Keratinocyte (primary cell): ENCODE results near the gene PARD6B. TPM values are rescaled to one million over a fixed set of nuclear protein-coding genes. Genes with fewer than 3 reads are reported as not detected.

Experiments
- DNase-seq: peaks from one replicate; pipeline ENCODE4 v3.0.0-alpha.2; 2011; ENCODE audit warnings: low read depth, missing footprints, low spot score
- FAIRE-seq: peaks from 2 replicates; lab custom pipeline; 2011; peaks lifted over from hg19 to GRCh38; lab: Jason Lieb, UNC
- H2AFZ ChIP-seq: 2 replicates; pipeline ENCODE4 v1.6.0; 2012; ENCODE audit warnings: low read length, control low read depth, inconsistent platforms; ENCODE audit not compliant: control insufficient read depth
- H3K27ac ChIP-seq: 2 replicates; pipeline ENCODE4 v1.5.1; 2011; ENCODE audit warnings: low read length; ENCODE audit not compliant: control insufficient read depth, insufficient read depth
- H3K27me3 ChIP-seq: 3 replicates; pipeline ENCODE4 v1.6.0; 2011; ENCODE audit warnings: low read length; ENCODE audit not compliant: control insufficient read depth, insufficient read depth; ENCODE audit errors: extremely low read depth
- H3K36me3 ChIP-seq, 2 experiments: 2 replicates in 1 of 2; 3 replicates in 1 of 2; pipeline ENCODE4 v1.5.1; 2011; ENCODE audit warnings: low read length in 2 of 2, mild to moderate bottlenecking in 1 of 2; ENCODE audit not compliant: control insufficient read depth in 2 of 2, insufficient read depth in 2 of 2; ENCODE audit errors: extremely low read depth in 1 of 2
- H3K4me1 ChIP-seq: 3 replicates; pipeline ENCODE4 v1.5.1; 2011; ENCODE audit warnings: low read length; ENCODE audit not compliant: control insufficient read depth, insufficient read depth; ENCODE audit errors: extremely low read depth
- H3K4me2 ChIP-seq: 3 replicates; pipeline ENCODE4 v1.6.0; 2011; ENCODE audit warnings: low read depth, low read length; ENCODE audit not compliant: control insufficient read depth, insufficient read depth; ENCODE audit errors: extremely low read depth
- H3K4me3 ChIP-seq, 3 experiments: fragments of 200-600 bp in 1 of 3; sonication (generic) in 1 of 3; 2 replicates in 2 of 3; 3 replicates in 1 of 3; pipeline ENCODE4 v1.5.1; 2011 to 2016; ENCODE audit warnings: low read length in 3 of 3, mild to moderate bottlenecking in 3 of 3, control low read depth in 2 of 3, inconsistent platforms in 1 of 3, low read depth in 1 of 3, mixed read lengths in 1 of 3, mixed run types in 1 of 3, moderate library complexity in 1 of 3; ENCODE audit not compliant: control insufficient read depth in 2 of 3, insufficient read depth in 2 of 3; ENCODE audit errors: extremely low read depth in 1 of 3
- H3K79me2 ChIP-seq: 2 replicates; pipeline ENCODE4 v1.6.0; 2012; ENCODE audit warnings: low read length; ENCODE audit not compliant: control insufficient read depth, insufficient read depth
- H3K9ac ChIP-seq: 3 replicates; pipeline ENCODE4 v1.6.0; 2011; ENCODE audit warnings: low read length; ENCODE audit not compliant: control insufficient read depth, insufficient read depth; ENCODE audit errors: extremely low read depth
- H3K9me1 ChIP-seq: 3 replicates; pipeline ENCODE4 v1.6.0; 2011; ENCODE audit warnings: low read length; ENCODE audit not compliant: control insufficient read depth, insufficient read depth; ENCODE audit errors: extremely low read depth
- H3K9me3 ChIP-seq: 2 replicates; pipeline ENCODE4 v1.5.1; 2012; ENCODE audit warnings: low read depth, low read length; ENCODE audit not compliant: control insufficient read depth
- H4K20me1 ChIP-seq: 3 replicates; pipeline ENCODE4 v1.6.0; 2011; ENCODE audit warnings: low read length; ENCODE audit not compliant: control insufficient read depth, insufficient read depth; ENCODE audit errors: extremely low read depth
- CTCF ChIP-seq, 3 experiments: IDR thresholded peaks in 1 of 3; conservative IDR thresholded peaks in 1 of 3; optimal IDR thresholded peaks in 1 of 3; 2 replicates in 2 of 3; 3 replicates in 1 of 3; pipeline versions ENCODE3 to v1.5.1; 2011; ENCODE audit warnings: low read length in 3 of 3, mild to moderate bottlenecking in 3 of 3, moderate library complexity in 2 of 3, control low read depth in 1 of 3, inconsistent platforms in 1 of 3; ENCODE audit not compliant: insufficient read depth in 2 of 3; ENCODE audit errors: extremely low read depth in 1 of 3
- EZH2 ChIP-seq: IDR thresholded peaks from one replicate; pipeline ENCODE4 v1.6.1; 2012; ENCODE audit warnings: inconsistent platforms, mild to moderate bottlenecking, low read length, moderate library complexity
- dilution Hi-C: fragments of 300-500 bp; cut with MboI; formaldehyde crosslinking; loops from one replicate; pipeline ENCODE4 v1.7.0; 2020; ENCODE audit warnings: low sequenced_read_pairs; ENCODE audit not compliant: extremely low pct_ligation_motif_present
- polyA plus RNA-seq, 5 experiments: library from polyadenylated mRNA; depleted of rRNA in 3 of 5; stranded (reverse) in 3 of 5; stranded (forward) in 1 of 5; unstranded in 1 of 5; fragments of >200 nt; gene quantifications; 1 replicate in 1 of 5; 2 replicates in 3 of 5; 3 replicates in 1 of 5; pipeline versions ENCODE4 v1.2.1 to v1.2.3, GENCODE V29; 2011 to 2012; ENCODE audit warnings: missing spikeins in 2 of 5, low read depth in 1 of 5, low replicate concordance in 1 of 5

PARD6B gene
- polyA plus RNA-seq, 1 donor (not counting 4 experiments of a cell fraction or from before 2014, with no cell fraction given): 2.0 TPM

DNA sequence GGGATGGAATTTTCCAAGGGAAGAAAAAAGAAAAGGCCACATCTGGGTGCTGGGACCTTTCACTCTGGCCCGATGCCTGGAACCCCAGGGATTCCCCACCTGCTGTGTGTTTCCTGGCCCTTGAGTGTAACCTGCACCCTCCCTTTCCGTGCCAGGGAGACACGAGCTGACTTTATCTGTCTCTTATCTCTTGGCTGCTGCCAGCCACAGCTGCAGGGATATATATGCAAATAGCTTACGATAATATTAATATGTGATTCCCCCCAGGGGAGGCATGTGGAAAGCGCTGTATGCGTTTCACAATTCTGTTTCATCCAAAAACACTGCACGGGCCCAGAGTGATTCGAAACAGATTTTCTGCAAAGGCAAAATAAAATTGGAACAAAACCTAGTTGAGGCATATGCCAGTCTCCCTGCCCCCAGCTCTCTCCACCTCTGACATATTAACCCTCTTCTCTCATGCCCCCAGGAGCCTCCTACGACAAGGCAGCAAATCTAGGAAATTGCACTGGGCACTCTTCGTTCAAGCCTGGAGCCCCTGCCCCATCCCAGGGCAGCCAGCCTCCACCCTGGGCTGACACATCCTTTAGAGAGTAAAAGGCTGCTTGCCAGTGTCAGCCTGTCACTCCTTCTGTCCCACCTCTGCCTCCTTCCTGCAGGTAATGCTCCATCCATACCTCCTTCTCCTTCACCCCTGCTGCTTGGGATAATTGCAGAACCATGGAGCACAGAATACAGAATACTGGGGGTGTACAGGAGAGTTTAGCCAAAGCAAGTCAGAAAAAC, 41.3 kb upstream of the PARD6B start:
- no peak overlapping the region for H3K4me3 ChIP-seq
- H2AFZ ChIP-seq: no peak overlapping the region
- no peaks in the 10 kb centered on the region for H3K9me1 ChIP-seq
- no peaks in the 10 kb centered on the region for H4K20me1 ChIP-seq
- no peaks in the 10 kb centered on the region for H3K79me2 ChIP-seq
- no peak overlapping the region for H3K9ac ChIP-seq
- H3K4me1 ChIP-seq: peaks cover 17% of the 10 kb centered on the region
- no peak overlapping the region for H3K27ac ChIP-seq
- no peaks in the 10 kb centered on the region for H3K9me3 ChIP-seq
- TF ChIP-seq CTCF (optimal IDR thresholded peaks at IDR 0.05 in 1 of 3, IDR thresholded peaks at IDR 0.05 in 1 of 3, conservative IDR thresholded peaks at IDR 0.05 in 1 of 3; ENCODE audit: extremely low read depth in 1 of 3, insufficient read depth in 2 of 3, low read length in 3 of 3) (no peak), EZH2 (no peak)
- no peak for FAIRE-seq
- peaks cover 16% of the 10 kb centered on the region for H3K27me3 ChIP-seq
- dilution Hi-C loops: no loop called here
- no peak overlapping the region for H3K4me2 ChIP-seq
- H3K36me3 ChIP-seq: no peaks in the 10 kb centered on the region
- no peak for DNase-seq

DNA sequence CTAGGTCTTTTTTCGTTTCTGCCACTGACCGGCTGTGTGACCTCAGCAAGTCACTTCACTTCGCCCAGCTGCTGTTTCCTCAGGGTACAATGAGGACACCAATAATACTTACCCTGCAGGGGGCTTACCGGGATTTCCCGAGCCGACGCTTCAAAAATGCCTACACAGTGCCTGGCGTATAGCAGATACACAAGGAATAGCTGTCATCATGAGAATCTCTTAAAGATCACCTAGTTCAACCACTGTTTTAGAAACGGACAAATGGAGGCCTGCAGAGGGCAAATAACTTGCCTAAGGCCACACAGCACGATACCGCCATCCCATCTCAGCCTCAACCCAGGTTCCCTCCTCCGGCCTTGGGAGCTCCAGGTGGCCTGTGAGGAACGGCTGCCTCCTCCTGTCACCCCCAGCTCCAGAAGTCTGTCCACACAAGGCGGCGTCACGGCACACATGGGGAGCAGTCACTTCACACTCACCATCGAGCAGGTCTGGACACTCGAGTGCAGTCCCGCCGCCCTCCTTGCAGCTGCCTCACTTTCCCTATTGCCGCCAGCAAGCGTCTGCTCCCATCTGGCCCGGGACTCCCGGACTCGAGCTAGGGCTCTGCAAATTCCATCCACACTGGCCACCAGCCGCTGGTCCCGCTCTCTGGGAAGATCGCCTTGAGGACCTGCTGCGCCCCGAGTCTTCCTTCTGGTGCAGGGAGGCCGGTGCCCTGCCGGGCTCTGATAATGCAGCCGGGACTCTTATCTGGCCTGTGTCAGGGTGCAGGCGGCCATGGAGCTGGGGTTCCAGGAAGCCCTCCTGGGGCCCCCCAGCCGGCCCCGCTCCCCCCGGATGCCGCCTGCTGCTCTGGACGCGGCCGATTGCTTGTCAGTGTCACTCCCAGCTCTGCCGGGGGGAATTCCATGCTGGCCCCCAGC, 40.5 kb upstream of the PARD6B start, which contains the start of gene RIPOR3:
RIPOR3 (minus strand) TSS at position 893 of the 923 bp plus-strand sequence; CDS start at position 479, 414 bp downstream.
- TF ChIP-seq EZH2 (no peak), CTCF (optimal IDR thresholded peaks at IDR 0.05 in 1 of 3, IDR thresholded peaks at IDR 0.05 in 1 of 3, conservative IDR thresholded peaks at IDR 0.05 in 1 of 3; ENCODE audit: extremely low read depth in 1 of 3, insufficient read depth in 2 of 3, low read length in 3 of 3) (peak in 1 of 3 experiments; percentile 9)
- Histone ChIP-seq H3K27ac (no peak within 1 kb of the TSS), H3K27me3 (peaks cover 16% of the 10 kb centered on the region), H2AFZ (peak within 1 kb of the TSS; percentile 80), H3K4me3 (peak within 1 kb of the TSS; percentile 14 to 47 (median 30)), H3K4me2 (peak within 1 kb of the TSS; percentile 65), H3K36me3 (no peaks in the 10 kb centered on the region), H4K20me1 (no peaks in the 10 kb centered on the region), H3K9me1 (no peaks in the 10 kb centered on the region), H3K9me3 (no peaks in the 10 kb centered on the region), H3K4me1 (peaks cover 17% of the 10 kb centered on the region), H3K79me2 (no peaks in the 10 kb centered on the region), H3K9ac (peak within 1 kb of the TSS; percentile 50)
- no peak for FAIRE-seq
- dilution Hi-C loops: no loop called here
- DNase-seq: no peak
